ENCODE measurements around the gene HYCC2.

HYCC2 gene

GRCh38 chr2:201116115-201116958, 44.9 kb upstream of the HYCC2 start, which contains the start of gene CFLAR:
CFLAR (plus strand) TSS chr2:201116164; CDS start chr2:201129866, 13,702 bp downstream.
- H3K27ac ChIP-seq = peak within 1 kb of the TSS; percentile 99
- TF ChIP-seq CTCF (conservative IDR thresholded peaks at IDR 0.05; ENCODE audit: low read depth) = no peak
- ChIA-PET CTCF (interaction anchor here (0.6 to 1.0 kb wide), 5 partner anchors 33 to 1496 kb away, joined by 3 to 7 read pairs (median 3); no protein-coding TSS in a partner anchor), POLR2A (ENCODE audit: low non-redundant PET) (interaction anchor here (0.6 to 0.7 kb wide), 3 partner anchors 43 to 1992 kb away, joined by 3 read pairs; no protein-coding TSS in a partner anchor)
- peak; percentile 48 for DNase-seq (ENCODE audit: low spot score)

- TF ChIP-seq CTCF (conservative IDR thresholded peaks at IDR 0.05; ENCODE audit: low read depth) = no peak
- ChIA-PET POLR2A (ENCODE audit: low non-redundant PET) (interaction anchor here (0.7 kb wide), 1 partner anchor 151 kb away, joined by 3 read pairs; no protein-coding TSS in a partner anchor), CTCF (interaction anchor here (0.6 to 1.0 kb wide), 2 partner anchors 46 to 214 kb away, joined by 3 to 4 read pairs; no protein-coding TSS in a partner anchor)
- DNase-seq (ENCODE audit: low spot score) = no peak
- no peak overlapping the region for H3K27ac ChIP-seq
These were observed 43.4 kb upstream of the HYCC2 start for GRCh38 chr2:201114846-201115245.

GRCh38 chr2:201114350-201114749, 42.9 kb upstream of the HYCC2 start:
- no peak overlapping the region for H3K27ac ChIP-seq
- DNase-seq (ENCODE audit: low spot score) = no peak
- ChIA-PET CTCF (interaction anchor here (1.0 kb wide), 1 partner anchor 213 kb away, joined by 3 read pairs; no protein-coding TSS in a partner anchor), POLR2A (ENCODE audit: low non-redundant PET) (interaction anchor here (0.7 kb wide), 1 partner anchor 150 kb away, joined by 3 read pairs; no protein-coding TSS in a partner anchor)
- no peak for TF ChIP-seq CTCF (conservative IDR thresholded peaks at IDR 0.05; ENCODE audit: low read depth)

- TF ChIP-seq CTCF (conservative IDR thresholded peaks at IDR 0.05; ENCODE audit: low read depth) = no peak
- no peak for DNase-seq (ENCODE audit: low spot score)
- ChIA-PET POLR2A (ENCODE audit: low non-redundant PET) (no interaction called here), CTCF (no interaction called here)
- no peak overlapping the region for H3K27ac ChIP-seq
These were observed 39.6 kb upstream of the HYCC2 start for GRCh38 chr2:201111096-201111495.

GRCh38 chr2:201110615-201111014, 39.1 kb upstream of the HYCC2 start:
- POLR2A ChIA-PET (ENCODE audit: low non-redundant PET) = no interaction called here
- CTCF ChIA-PET = no interaction called here

More at GRCh38 chr2:201110615-201111014, 39.1 kb upstream of the HYCC2 start:
- no peak overlapping the region for H3K27ac ChIP-seq
- TF ChIP-seq CTCF (conservative IDR thresholded peaks at IDR 0.05; ENCODE audit: low read depth) = no peak
- DNase-seq (ENCODE audit: low spot score) = no peak

Measured in RWPE1 (cell line).